Breast epithelium (tissue), 4 donors: Measurements from ENCODE around the gene ATF5. TPM values are rescaled to one million over a fixed set of nuclear protein-coding genes. Genes with fewer than 3 reads are reported as not detected.
"Not testable (repeated sequence)": the region's sequence is repeated elsewhere in the genome, so short reads cannot be mapped to it uniquely, and the experiment has no call there.

Source experiments
- DNase-seq, 2 donors: peaks; one replicate each; pipeline ENCODE4 v3.0.0-alpha.2; 2019; ENCODE audit warnings: low spot score in 2 of 2
- H3K27ac ChIP-seq, 2 donors: fragments of 200-600 bp; sonication (generic) in 1 of 2; one replicate each; pipeline ENCODE4 v1.5.1; 2016 to 2019; ENCODE audit warnings: mild to moderate bottlenecking in 1 of 2
- H3K27me3 ChIP-seq, 2 donors: fragments of 200-600 bp; sonication (generic) in 1 of 2; one replicate each; pipeline versions ENCODE4 v1.5.1 to v1.6.0; 2017 to 2019; ENCODE audit warnings: control low read depth in 1 of 2, mild to moderate bottlenecking in 1 of 2
- H3K36me3 ChIP-seq: fragments of 200-600 bp; one replicate; pipeline ENCODE4 v1.5.1; 2019
- H3K4me1 ChIP-seq, 2 donors: fragments of 200-600 bp; sonication (generic); one replicate each; pipeline ENCODE4 v1.5.1; 2016 to 2019; ENCODE audit warnings: control low read depth in 1 of 2
- H3K4me3 ChIP-seq, 3 donors: fragments of 200-600 bp; sonication (generic); 1 replicate in 2 of 3; 2 replicates in 1 of 3; pipeline ENCODE4 v1.5.1; 2016 to 2019; ENCODE audit warnings: mild to moderate bottlenecking in 3 of 3, moderate library complexity in 2 of 3
- H3K9me3 ChIP-seq, 2 donors: fragments of 200-600 bp; sonication (generic) in 1 of 2; one replicate each; pipeline ENCODE4 v1.5.1; 2016 to 2019; ENCODE audit warnings: control low read depth in 1 of 2
- POLR2A ChIP-seq: fragments of 450-650 bp; IDR thresholded peaks from one replicate; pipeline ENCODE4 v1.6.1; 2016; ENCODE audit warnings: antibody characterized with exemption, mild to moderate bottlenecking, moderate library complexity
- POLR2AphosphoS5 ChIP-seq, 3 donors: sonication (generic); formaldehyde crosslinking; IDR thresholded peaks; one replicate each; pipeline ENCODE4 v1.6.1; 2017; ENCODE audit warnings: antibody characterized with exemption in 3 of 3
- intact Hi-C: fragments of 100-400 bp; cut with DNase I; formaldehyde crosslinking; loops from one replicate; pipeline ENCODE4 v1.15.1; 2023; ENCODE audit warnings: low total_unique reads
- total RNA-seq, 3 donors: library from RNA; depleted of rRNA; stranded (reverse); fragments of >200 nt; gene quantifications; one replicate each; pipeline ENCODE4 v1.1.0, GENCODE V29; 2016
- TF ChIP-seq, protein P1 (sequence below), 3 donors: fragments of 450-650 bp; IDR thresholded peaks; one replicate each; pipeline ENCODE4 v1.5.1; 2016 to 2017; ENCODE audit warnings: antibody characterized with exemption in 3 of 3, mild to moderate bottlenecking in 3 of 3, moderate library complexity in 3 of 3

Gene ATF5
- total RNA-seq, 3 donors from 2014 or later: 5.9 to 20.0 (median 8.2) TPM

DNA sequence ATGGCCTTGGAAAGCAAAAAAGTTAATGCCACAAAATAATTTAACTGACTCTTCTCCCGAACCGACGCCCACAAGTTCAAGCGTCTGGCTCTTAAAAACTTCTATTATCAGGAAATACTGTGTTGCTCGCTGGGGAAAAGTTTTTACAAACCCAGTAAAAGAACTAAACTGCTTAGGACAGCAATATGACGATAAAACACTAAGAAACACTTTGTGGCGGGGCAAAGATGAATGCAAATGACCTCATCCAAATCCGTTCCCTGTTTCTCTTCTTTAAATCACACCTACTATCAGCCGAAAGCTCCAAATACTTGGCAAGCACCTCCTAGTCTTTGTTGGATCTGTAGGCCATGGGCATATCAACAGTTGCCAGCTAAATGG is 27.1 kb downstream of the ATF5 start:
- no peak overlapping the region for H3K4me3 ChIP-seq
- H3K9me3 ChIP-seq: no peaks in the 10 kb centered on the region
- peaks cover 0 to 6% of the 10 kb centered on the region in 2 donors for H3K4me1 ChIP-seq
- H3K36me3 ChIP-seq: no peaks in the 10 kb centered on the region
- H3K27ac ChIP-seq: no peak overlapping the region
- no peaks in the 10 kb centered on the region for H3K27me3 ChIP-seq
- intact Hi-C loops: no loop called here
- peak in 1 of 2 donors; percentile 0 for DNase-seq
- TF ChIP-seq, protein P1, sequence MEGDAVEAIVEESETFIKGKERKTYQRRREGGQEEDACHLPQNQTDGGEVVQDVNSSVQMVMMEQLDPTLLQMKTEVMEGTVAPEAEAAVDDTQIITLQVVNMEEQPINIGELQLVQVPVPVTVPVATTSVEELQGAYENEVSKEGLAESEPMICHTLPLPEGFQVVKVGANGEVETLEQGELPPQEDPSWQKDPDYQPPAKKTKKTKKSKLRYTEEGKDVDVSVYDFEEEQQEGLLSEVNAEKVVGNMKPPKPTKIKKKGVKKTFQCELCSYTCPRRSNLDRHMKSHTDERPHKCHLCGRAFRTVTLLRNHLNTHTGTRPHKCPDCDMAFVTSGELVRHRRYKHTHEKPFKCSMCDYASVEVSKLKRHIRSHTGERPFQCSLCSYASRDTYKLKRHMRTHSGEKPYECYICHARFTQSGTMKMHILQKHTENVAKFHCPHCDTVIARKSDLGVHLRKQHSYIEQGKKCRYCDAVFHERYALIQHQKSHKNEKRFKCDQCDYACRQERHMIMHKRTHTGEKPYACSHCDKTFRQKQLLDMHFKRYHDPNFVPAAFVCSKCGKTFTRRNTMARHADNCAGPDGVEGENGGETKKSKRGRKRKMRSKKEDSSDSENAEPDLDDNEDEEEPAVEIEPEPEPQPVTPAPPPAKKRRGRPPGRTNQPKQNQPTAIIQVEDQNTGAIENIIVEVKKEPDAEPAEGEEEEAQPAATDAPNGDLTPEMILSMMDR (IDR thresholded peaks at IDR 0.05): no peak
- no peak for TF ChIP-seq POLR2A

DNA sequence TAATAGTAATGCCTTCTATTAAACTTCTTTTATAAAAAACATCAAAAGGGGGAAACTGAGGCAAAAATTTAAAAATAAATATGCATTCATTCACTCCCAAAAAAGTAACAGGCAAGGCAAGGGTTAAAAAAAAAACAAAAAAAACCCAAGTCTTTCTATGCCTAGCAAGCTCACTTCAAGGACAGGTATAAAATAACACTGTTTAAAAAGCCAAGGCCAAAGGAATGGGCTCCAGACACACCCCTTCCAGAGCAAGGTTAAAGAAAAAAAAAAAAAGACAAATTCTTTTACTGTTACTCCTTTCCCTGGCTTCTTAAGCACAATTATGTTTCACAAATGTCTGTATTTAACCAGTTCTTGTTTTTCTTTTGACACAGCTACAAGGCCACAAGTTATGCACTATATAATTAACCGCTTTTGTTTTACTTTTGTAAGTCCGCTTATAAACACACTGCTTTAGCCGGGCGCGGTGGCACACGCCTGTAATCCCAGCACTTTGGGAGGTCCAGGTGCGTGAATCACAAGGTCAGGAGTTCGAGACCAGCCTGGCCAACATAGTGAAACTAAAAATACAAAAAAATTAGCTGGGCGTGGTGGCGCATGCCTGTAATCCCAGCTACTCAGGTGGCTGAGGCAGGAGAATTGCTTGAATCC is 28.4 kb downstream of the ATF5 start:
- intact Hi-C loops: no loop called here
- TF ChIP-seq, protein P1 (IDR thresholded peaks at IDR 0.05): no peak
- TF ChIP-seq POLR2A: no peak
- no peak for TF ChIP-seq POLR2AphosphoS5 (IDR thresholded peaks at IDR 0.05)
- H3K27me3 ChIP-seq: no peaks in the 10 kb centered on the region
- no peak overlapping the region for H3K27ac ChIP-seq
- no peaks in the 10 kb centered on the region for H3K36me3 ChIP-seq
- no peak for DNase-seq
- H3K9me3 ChIP-seq: no peaks in the 10 kb centered on the region
- H3K4me1 ChIP-seq: peaks cover 0 to 6% of the 10 kb centered on the region in 2 donors
- H3K4me3 ChIP-seq: no peak overlapping the region

DNA sequence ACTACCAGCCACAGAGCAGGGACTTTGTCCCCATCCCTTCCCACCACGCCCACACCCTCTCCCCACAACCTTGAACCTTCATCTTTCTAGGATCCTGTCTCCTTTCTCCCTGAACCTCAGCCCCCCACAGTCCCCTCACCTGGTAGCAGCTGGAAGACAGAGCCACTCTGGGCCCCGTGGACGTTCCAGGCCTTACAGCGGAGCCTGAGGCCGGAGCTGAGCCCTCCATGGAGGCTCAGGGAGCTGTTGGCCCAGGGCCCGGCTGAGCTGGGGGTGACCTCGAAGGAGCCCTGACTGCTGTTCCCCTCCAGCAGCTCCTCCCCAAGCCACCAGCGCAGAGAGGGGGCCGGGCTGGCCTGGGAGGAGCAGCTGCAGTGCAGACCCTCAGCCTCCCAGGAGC is 29.1 kb downstream of the ATF5 start:
- H3K36me3 ChIP-seq, H3K9me3 ChIP-seq, H3K4me3 ChIP-seq, H3K27me3 ChIP-seq, H3K27ac ChIP-seq, H3K4me1 ChIP-seq, intact Hi-C loops, DNase-seq: not testable (repeated sequence)

DNA sequence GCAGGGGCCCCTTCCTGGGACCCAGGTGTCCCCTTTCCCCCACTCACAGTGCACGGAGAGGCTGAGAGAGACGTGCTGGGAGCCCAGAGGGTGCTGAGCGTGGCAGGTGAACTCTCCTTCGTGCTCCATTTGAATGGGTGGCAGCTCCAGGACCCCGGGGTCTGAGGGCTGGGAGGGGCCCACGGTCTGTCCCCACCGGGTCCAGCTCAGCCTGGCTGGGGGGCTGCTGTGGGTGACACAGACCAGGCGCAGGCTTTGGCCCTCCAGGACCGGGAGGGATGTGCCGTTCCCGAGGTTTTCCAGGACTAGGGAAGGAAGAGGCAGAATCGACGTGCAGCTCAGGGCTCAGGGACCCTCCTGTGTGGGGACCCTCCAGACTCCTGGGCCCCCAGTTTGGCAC is 29.6 kb downstream of the ATF5 start:
- H3K36me3 ChIP-seq, intact Hi-C loops, H3K4me1 ChIP-seq, H3K4me3 ChIP-seq, H3K27me3 ChIP-seq, DNase-seq, H3K9me3 ChIP-seq, H3K27ac ChIP-seq: not testable (repeated sequence)

DNA sequence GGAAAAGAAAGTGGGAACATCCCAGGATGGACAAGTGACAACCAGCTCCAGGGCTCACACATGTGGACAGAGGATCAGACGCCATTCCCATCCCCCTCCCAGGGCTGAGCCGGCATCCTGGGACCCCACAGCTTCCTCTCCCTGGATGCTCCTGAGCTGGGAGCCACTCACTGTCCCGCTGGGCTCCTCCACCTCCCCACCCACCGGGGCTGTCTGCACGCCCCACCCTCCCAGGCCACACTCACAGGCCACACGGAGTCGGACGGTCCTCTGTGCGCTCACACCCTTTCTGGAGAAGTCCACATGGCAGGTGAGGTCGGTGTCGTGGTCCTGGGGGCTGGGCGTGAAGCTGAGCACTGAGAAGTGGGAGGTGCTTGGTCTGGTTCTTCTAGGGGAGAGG is 30.9 kb downstream of the ATF5 start:
- H3K36me3 ChIP-seq, H3K9me3 ChIP-seq, intact Hi-C loops, H3K27me3 ChIP-seq, H3K4me3 ChIP-seq, H3K4me1 ChIP-seq, H3K27ac ChIP-seq: not testable (repeated sequence)
- DNase-seq: peak in 1 of 2 donors; percentile 19

DNA sequence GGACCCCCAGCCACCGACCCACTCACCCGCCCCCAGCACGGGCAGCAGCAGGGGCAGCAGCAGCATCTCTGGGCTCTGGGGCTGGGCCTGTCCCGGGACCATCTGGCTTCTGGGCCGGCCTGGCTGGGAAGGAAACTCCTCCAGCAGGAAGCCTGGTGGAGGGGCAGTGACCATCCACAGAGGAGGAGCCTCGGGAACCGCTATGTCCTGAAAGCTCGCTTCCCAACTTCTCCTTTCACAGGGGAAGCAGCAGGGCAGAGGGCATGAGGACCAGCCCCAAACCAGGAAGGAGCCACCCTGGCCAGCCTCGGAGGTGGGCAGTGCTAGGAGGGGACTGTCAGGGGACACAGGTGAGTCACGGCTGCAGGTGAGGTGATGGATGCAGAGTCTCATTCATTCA is 32.0 kb downstream of the ATF5 start, which contains the start of gene SIGLEC11:
TSS of gene SIGLEC11 (minus strand) at position 193 of the 400 bp plus-strand sequence. CDS start at position 102, 91 bp downstream.
- H3K4me1 ChIP-seq, H3K27me3 ChIP-seq, H3K9me3 ChIP-seq, H3K27ac ChIP-seq, H3K4me3 ChIP-seq, intact Hi-C loops, DNase-seq, H3K36me3 ChIP-seq: not testable (repeated sequence)

DNA sequence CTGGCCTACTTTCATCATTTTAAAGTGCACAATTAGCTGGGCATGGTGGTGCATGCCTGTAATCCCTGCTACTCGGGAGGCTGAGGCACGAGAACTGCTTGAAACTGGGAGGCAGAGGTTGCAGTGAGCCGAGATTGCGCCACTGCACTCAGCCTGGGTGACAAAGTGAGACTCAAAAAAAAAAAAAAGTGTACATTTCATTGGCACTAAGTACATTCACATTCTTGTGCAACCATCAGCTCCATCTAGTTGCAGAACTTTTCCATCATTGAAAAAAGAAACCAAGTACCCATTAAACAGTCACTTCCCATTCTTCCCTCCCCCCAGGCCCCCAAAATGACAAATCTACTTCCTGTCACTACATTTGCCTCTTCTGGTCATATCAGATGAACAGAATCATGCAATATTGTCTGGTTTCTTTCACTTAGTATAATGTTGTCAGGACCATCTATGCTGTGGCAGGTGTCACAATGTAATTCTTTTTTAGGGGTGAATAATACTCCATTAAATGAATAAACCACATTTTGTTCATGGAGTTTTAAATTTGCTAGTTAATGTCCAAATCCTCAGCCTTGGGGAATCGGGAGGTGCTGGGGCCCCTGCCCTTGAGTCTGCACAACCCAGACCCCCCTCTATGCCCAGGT is 39.4 kb downstream of the ATF5 start:
- no peaks in the 10 kb centered on the region for H3K9me3 ChIP-seq
- intact Hi-C loops: no loop called here
- peaks cover 0 to 18% of the 10 kb centered on the region in 2 donors for H3K27me3 ChIP-seq
- no peak overlapping the region for H3K4me3 ChIP-seq
- H3K27ac ChIP-seq: no peak overlapping the region
- H3K36me3 ChIP-seq: no peaks in the 10 kb centered on the region
- TF ChIP-seq POLR2A (no peak), POLR2AphosphoS5 (IDR thresholded peaks at IDR 0.05) (no peak)
- TF ChIP-seq, protein P1 (IDR thresholded peaks at IDR 0.05): no peak
- no peak for DNase-seq
- no peaks in the 10 kb centered on the region for H3K4me1 ChIP-seq

DNA sequence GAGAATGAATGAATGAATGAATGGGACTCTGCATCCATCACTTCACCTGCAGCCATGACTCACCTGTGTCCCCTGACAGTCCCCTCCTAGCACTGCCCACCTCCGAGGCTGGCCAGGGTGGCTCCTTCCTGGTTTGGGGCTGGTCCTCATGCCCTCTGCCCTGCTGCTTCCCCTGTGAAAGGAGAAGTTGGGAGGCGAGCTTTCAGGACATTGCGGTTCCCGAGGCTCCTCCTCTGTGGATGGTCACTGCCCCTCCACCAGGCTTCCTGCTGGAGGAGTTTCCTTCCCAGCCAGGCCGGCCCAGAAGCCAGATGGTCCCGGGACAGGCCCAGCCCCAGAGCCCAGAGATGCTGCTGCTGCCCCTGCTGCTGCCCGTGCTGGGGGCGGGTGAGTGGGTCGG is 40.4 kb downstream of the ATF5 start:
- H3K4me3 ChIP-seq, H3K9me3 ChIP-seq, intact Hi-C loops, H3K36me3 ChIP-seq, H3K4me1 ChIP-seq, DNase-seq, H3K27ac ChIP-seq: not testable (repeated sequence)
- H3K27me3 ChIP-seq: peaks cover 0 to 18% of the 10 kb centered on the region in 2 donors
